Measurements from ENCODE around the gene METTL16. TPM values are rescaled to one million over a fixed set of nuclear protein-coding genes. Genes with fewer than 3 reads are reported as not detected.

METTL16 gene
- total and polyA plus RNA-seq, 2 of the 8 experiments (the other 6 are each of a cell fraction or from before 2014, with no cell fraction given) = 22.8 to 59.4 TPM

DNA sequence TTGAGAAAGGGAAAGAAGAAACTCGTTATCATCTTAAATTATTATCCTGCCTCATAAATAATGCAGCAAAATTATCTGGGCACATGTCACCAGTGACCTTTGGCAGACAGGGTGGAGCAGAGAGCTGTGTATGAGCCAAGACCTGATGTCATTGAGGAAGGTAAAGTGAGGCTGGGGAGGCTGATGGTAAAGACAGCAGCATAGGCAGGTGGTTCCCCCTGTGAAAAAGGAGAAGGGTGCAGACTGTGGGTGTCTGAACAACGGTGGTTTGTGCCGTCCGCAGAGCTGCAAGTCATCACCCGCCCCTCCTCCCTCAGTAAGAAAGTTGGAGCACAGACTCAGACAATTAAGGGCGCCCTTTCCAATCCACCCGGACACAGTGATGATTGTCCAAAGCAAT lies 30.8 kb upstream of the METTL16 start:
- no peak overlapping the region for H2BK20ac ChIP-seq (ENCODE audit: low read length)
- H2BK15ac ChIP-seq (ENCODE audit: low read length) = no peak overlapping the region
- H3K9me3 ChIP-seq (ENCODE audit: insufficient read depth in 2 of 2, low read depth in 1 of 2, low read length in 1 of 2) = no peaks in the 10 kb centered on the region
- H3K23ac ChIP-seq (ENCODE audit: insufficient read length) = no peak overlapping the region
- H3K27ac ChIP-seq (ENCODE audit: low read depth, low read length) = no peak overlapping the region
- WGBS, 2 experiments (ENCODE audit: extremely low coverage in 1 of 2, insufficient coverage in 1 of 2, insufficient read length in 1 of 2, insufficient replicate concordance in 2 of 2, low coverage in 1 of 2, low lambda C conversion rate in 2 of 2, missing lambda C conversion rate in 1 of 2) = 83% methylated on average over 7 of the region's 7 CpGs; no CpG with 5 or more reads in 1 of the 2 experiments
- H3K27me3 ChIP-seq (replicated peaks in 1 of 4; ENCODE audit: control insufficient read depth in 3 of 4, extremely low read depth in 1 of 4, insufficient read depth in 3 of 4, low read length in 3 of 4) = no peaks in the 10 kb centered on the region
- H2BK120ac ChIP-seq (replicated peaks; ENCODE audit: low read depth, low read length) = no peak overlapping the region
- H3K18ac ChIP-seq (ENCODE audit: extremely low read depth, low read length) = no peak overlapping the region
- no peaks in the 10 kb centered on the region for H3K79me2 ChIP-seq (ENCODE audit: control insufficient read depth in 1 of 2, insufficient read depth in 2 of 2, low read length in 2 of 2)
- no peak overlapping the region for H3K4me3 ChIP-seq (ENCODE audit: extremely low read depth in 1 of 4, insufficient read depth in 2 of 4, low read depth in 3 of 4, low read length in 4 of 4)
- H2AFZ ChIP-seq (ENCODE audit: low read length) = no peak overlapping the region
- H3K4me2 ChIP-seq (ENCODE audit: insufficient read depth in 1 of 2, low read depth in 2 of 2, low read length in 2 of 2) = no peak overlapping the region
- no peak overlapping the region for H3K4ac ChIP-seq (replicated peaks; ENCODE audit: insufficient read length, low read depth, low read length)
- no peak overlapping the region for H4K5ac ChIP-seq (ENCODE audit: insufficient read length, low read depth, low read length)
- ChIA-PET CTCF (ENCODE audit: partially characterized antibody) (interaction anchor here (0.9 kb wide), 1 partner anchor 18 kb away, joined by 3 read pairs; no protein-coding TSS in a partner anchor), POLR2A (ENCODE audit: partially characterized antibody) (no interaction called here)
- H3K4me1 ChIP-seq (replicated peaks in 1 of 4; ENCODE audit: control insufficient read depth in 3 of 4, insufficient read depth in 4 of 4, low read length in 3 of 4) = no peaks in the 10 kb centered on the region
- DNase-seq (ENCODE audit: low read depth in 1 of 2, low spot score in 2 of 2) = no peak
- H3K9ac ChIP-seq (replicated peaks in 1 of 4; ENCODE audit: extremely low read depth in 1 of 4, low read depth in 3 of 4, low read length in 3 of 4) = no peak overlapping the region
- no peak overlapping the region for H2BK12ac ChIP-seq (ENCODE audit: low read depth, low read length)
- H2AK5ac ChIP-seq (ENCODE audit: low read depth, low read length) = no peak overlapping the region
- FAIRE-seq = no peak
- no peaks in the 10 kb centered on the region for H3K36me3 ChIP-seq (ENCODE audit: control insufficient read depth in 2 of 4, insufficient read depth in 4 of 4, low read length in 3 of 4)
- no peaks in the 10 kb centered on the region for H3K79me1 ChIP-seq (ENCODE audit: low read depth, low read length)
- no peaks in the 10 kb centered on the region for H4K20me1 ChIP-seq (replicated peaks in 1 of 2; ENCODE audit: control insufficient read depth in 1 of 2, insufficient read depth in 2 of 2, low read length in 2 of 2)
- H3K23me2 ChIP-seq (ENCODE audit: low read depth, low read length) = no peaks in the 10 kb centered on the region
- no peak overlapping the region for H4K91ac ChIP-seq (replicated peaks; ENCODE audit: insufficient read length, low read length)
- H3K14ac ChIP-seq (ENCODE audit: insufficient read length) = no peak overlapping the region
- H4K8ac ChIP-seq (ENCODE audit: extremely low read depth, insufficient read depth, low read length) = no peak overlapping the region
- no peak overlapping the region for H2BK5ac ChIP-seq (ENCODE audit: low read depth, low read length)
- no peak overlapping the region for H3K56ac ChIP-seq (replicated peaks; ENCODE audit: insufficient read length, low read depth, low read length)
- TF ChIP-seq YY1 (IDR thresholded peaks at IDR 0.05; ENCODE audit: low read depth, low read length) (no peak), EGR1 (IDR thresholded peaks at IDR 0.05; ENCODE audit: borderline replicate concordance, low read depth, low read length) (no peak), FOSL1 (IDR thresholded peaks at IDR 0.05; ENCODE audit: insufficient read depth, low read depth, low read length) (no peak), BCL11A (IDR thresholded peaks at IDR 0.05; ENCODE audit: low read depth in 2 of 2, low read length in 2 of 2) (no peak), SP1 (IDR thresholded peaks at IDR 0.05; ENCODE audit: low read depth, low read length) (no peak), KDM1A (IDR thresholded peaks at IDR 0.05; ENCODE audit: borderline replicate concordance, low read length) (no peak), SP2 (IDR thresholded peaks at IDR 0.05; ENCODE audit: low read length) (no peak), NRF1 (IDR thresholded peaks at IDR 0.05; ENCODE audit: low read depth, low read length) (no peak), POLR2A (IDR thresholded peaks at IDR 0.05; ENCODE audit: control extremely low read depth in 1 of 2, low read depth in 2 of 2, low read length in 2 of 2) (no peak), EP300 (IDR thresholded peaks at IDR 0.05; ENCODE audit: borderline replicate concordance in 1 of 2, low read depth in 2 of 2, low read length in 2 of 2) (no peak), SUZ12 (IDR thresholded peaks at IDR 0.05; ENCODE audit: low read length) (no peak), CREB1 (IDR thresholded peaks at IDR 0.05) (no peak)
- TF ChIP-seq, protein P1, sequence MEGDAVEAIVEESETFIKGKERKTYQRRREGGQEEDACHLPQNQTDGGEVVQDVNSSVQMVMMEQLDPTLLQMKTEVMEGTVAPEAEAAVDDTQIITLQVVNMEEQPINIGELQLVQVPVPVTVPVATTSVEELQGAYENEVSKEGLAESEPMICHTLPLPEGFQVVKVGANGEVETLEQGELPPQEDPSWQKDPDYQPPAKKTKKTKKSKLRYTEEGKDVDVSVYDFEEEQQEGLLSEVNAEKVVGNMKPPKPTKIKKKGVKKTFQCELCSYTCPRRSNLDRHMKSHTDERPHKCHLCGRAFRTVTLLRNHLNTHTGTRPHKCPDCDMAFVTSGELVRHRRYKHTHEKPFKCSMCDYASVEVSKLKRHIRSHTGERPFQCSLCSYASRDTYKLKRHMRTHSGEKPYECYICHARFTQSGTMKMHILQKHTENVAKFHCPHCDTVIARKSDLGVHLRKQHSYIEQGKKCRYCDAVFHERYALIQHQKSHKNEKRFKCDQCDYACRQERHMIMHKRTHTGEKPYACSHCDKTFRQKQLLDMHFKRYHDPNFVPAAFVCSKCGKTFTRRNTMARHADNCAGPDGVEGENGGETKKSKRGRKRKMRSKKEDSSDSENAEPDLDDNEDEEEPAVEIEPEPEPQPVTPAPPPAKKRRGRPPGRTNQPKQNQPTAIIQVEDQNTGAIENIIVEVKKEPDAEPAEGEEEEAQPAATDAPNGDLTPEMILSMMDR (IDR thresholded peaks at IDR 0.05; ENCODE audit: control extremely low read depth in 1 of 3, insufficient read depth in 1 of 3, low read depth in 1 of 3, low read length in 3 of 3) = no peak
